Mucosa of descending colon (tissue), 3 donors: ENCODE measurements around the gene APOL4. TPM values are rescaled to one million over a fixed set of nuclear protein-coding genes. Genes with fewer than 3 reads are reported as not detected.
A peak's percentile ranks its signal among the peaks of the same experiment; 100 is the strongest.
"Not testable (repeated sequence)": the region's sequence is repeated elsewhere in the genome, so short reads cannot be mapped to it uniquely, and the experiment has no call there.

Experiments
- ATAC-seq: fragments of 200-7000 bp; cut with Tn5 transposase; one replicate; pipeline ENCODE4 v1.9.1; 2020; ENCODE audit warnings: mild to moderate bottlenecking, moderate library complexity
- DNase-seq, 3 donors: peaks; one replicate each; pipeline ENCODE4 v3.0.0-alpha.2; 2020
- H3K36me3 ChIP-seq: fragments of 200-600 bp; one replicate; pipeline ENCODE4 v1.8.0; 2021; ENCODE audit warnings: low read depth, mild to moderate bottlenecking
- H3K4me1 ChIP-seq: fragments of 200-600 bp; one replicate; pipeline ENCODE4 v1.8.0; 2021; ENCODE audit warnings: low read depth, mild to moderate bottlenecking
- H3K4me3 ChIP-seq: fragments of 200-600 bp; one replicate; pipeline ENCODE4 v1.8.0; 2021; ENCODE audit warnings: mild to moderate bottlenecking
- H3K9me3 ChIP-seq: fragments of 200-600 bp; one replicate; pipeline ENCODE4 v1.8.0; 2021; ENCODE audit warnings: mild to moderate bottlenecking
- intact Hi-C, 2 donors: fragments of 100-400 bp; cut with DNase I in 1 of 2; cut with micrococcal nuclease in 1 of 2; formaldehyde crosslinking; loops; one replicate each; pipeline versions ENCODE4 v1.11.0 to v1.11.1; 2022; cut with DNase I, micrococcal nuclease
- total RNA-seq, 3 donors: library from RNA; stranded (reverse); fragmentation: NEBNext Ultra II Directional in 2 of 3; extraction: Animal tissue kit (Norgen Biotek cat#: 25700) in 2 of 3; gene quantifications; one replicate each; pipeline versions ENCODE4 v1.2.1 to v1.2.4, GENCODE V29; 2021 to 2023
- TF ChIP-seq, protein P1 (sequence below): fragments of 200-600 bp; IDR thresholded peaks from one replicate; pipeline ENCODE4 v1.8.0; 2022; ENCODE audit warnings: antibody characterized with exemption, mild to moderate bottlenecking
- donor health status: DM: no; HTN: no; CAD: no; lungs with moderate emphysema.
- donor health status: DM: no; HTN: no; CAD: no.
- donor health status: DM: no; HTN: yes; CAD: no.

Gene APOL4
- total RNA-seq, 3 donors from 2014 or later, result 1.7 to 4.3 (median 2.7) TPM

DNA sequence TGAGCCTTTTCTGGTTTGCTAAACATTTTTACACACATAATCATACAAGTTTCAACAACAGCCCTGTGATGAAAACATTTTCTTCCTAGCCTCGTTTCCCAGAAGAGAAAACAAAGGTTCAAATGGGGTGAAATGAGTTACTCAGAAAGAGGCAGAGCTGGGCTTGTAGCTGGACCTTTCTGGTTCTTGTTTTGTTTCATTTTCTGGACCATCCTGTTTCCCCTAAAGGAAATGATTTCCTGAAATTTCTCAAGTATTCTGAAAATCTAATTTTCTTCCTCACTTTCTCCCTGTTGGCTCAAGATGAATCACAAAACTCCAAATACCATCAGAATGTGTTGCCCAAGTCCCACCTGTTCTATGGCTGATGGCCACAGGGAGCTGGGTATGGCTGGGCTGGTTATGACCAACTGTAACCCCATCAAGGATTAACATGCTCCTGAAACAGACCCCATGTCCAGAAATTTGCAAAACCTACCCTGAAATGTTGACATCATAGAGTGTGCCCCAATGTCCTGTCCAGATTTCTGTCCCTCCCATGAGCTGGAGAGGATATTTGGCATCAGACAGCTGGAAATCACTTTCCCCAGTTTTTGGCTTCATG, 6.7 kb upstream of the APOL4 start:
- DNase-seq (no peak), ATAC-seq (no peak)
- Histone ChIP-seq H3K9me3 (no peaks in the 10 kb centered on the region), H3K4me3 (no peak overlapping the region), H3K4me1 (no peaks in the 10 kb centered on the region), H3K36me3 (no peaks in the 10 kb centered on the region)
- TF ChIP-seq, protein P1, sequence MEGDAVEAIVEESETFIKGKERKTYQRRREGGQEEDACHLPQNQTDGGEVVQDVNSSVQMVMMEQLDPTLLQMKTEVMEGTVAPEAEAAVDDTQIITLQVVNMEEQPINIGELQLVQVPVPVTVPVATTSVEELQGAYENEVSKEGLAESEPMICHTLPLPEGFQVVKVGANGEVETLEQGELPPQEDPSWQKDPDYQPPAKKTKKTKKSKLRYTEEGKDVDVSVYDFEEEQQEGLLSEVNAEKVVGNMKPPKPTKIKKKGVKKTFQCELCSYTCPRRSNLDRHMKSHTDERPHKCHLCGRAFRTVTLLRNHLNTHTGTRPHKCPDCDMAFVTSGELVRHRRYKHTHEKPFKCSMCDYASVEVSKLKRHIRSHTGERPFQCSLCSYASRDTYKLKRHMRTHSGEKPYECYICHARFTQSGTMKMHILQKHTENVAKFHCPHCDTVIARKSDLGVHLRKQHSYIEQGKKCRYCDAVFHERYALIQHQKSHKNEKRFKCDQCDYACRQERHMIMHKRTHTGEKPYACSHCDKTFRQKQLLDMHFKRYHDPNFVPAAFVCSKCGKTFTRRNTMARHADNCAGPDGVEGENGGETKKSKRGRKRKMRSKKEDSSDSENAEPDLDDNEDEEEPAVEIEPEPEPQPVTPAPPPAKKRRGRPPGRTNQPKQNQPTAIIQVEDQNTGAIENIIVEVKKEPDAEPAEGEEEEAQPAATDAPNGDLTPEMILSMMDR, result no peak
- intact Hi-C loops, result no loop called here

DNA sequence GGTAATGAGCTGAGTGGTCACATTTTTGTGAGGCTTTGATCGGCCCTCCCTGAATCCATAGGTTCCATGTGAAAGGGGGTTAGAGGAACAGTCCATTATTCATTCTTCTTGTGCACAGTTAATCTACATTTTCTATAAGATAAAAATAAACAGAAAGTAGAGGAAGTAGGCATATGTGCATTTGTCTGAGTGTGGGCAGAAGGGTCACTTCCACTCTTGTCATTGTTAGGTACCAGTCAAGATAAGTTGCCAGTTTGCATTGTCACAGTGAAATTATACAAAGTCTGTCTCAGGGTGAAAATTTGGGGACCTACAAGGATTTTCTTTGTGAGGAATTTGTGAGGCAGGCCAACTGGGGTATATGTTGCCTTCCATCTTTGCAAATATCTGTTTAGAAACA, 4.6 kb upstream of the APOL4 start:
- no peak for ATAC-seq
- no peak for DNase-seq
- Histone ChIP-seq H3K4me1 (peaks cover 5% of the 10 kb centered on the region), H3K9me3 (no peaks in the 10 kb centered on the region), H3K4me3 (no peak overlapping the region), H3K36me3 (no peaks in the 10 kb centered on the region)
- TF ChIP-seq, protein P1, result no peak
- intact Hi-C loops, result no loop called here

DNA sequence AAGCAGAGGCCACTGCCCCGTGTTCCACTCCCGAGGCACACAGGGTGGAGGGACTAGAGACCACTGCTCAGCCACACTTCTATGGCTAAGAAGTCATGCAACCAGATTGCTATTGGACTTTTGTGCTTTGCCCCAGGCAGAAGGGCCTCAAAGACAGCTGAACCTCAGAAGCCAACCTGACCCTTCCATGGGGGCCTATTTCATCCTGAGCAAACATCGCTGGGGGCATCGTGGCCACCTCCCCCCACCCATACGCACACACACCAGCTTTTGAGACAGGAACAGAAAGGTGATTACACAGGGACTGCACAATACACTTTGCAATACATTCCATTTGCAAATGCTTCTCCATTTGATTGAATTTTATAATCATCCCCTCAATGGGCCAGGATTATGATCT, 4.0 kb upstream of the APOL4 start:
- H3K9me3 ChIP-seq, H3K36me3 ChIP-seq, intact Hi-C loops, ATAC-seq, DNase-seq, H3K4me3 ChIP-seq, H3K4me1 ChIP-seq: not testable (repeated sequence)

DNA sequence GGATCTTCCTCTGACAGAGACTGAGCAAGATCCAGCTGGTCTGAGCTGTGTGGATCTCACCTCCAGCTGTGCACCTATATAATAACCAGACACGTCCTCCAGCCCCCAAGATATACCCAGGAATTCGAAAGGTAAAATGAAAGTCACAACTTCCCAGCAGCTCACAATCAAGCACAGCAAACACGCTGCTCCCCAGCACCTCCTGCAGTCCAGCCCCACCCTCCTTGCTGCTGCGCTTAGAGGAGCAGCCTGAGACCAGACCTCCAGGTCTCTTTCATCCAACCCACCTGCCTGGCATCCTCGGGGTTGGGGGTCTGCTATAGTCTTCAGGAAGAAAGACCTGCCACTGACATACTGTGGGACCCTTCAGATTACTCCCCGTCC, 3.0 kb upstream of the APOL4 start:
- TF ChIP-seq, protein P1, result no peak
- intact Hi-C loops, result no loop called here
- Histone ChIP-seq H3K9me3 (no peaks in the 10 kb centered on the region), H3K4me3 (no peak overlapping the region), H3K36me3 (no peaks in the 10 kb centered on the region), H3K4me1 (peaks cover 5% of the 10 kb centered on the region)
- DNase-seq, result peak in 1 of 3 donors; percentile 49
- ATAC-seq, result peak; percentile 75

DNA sequence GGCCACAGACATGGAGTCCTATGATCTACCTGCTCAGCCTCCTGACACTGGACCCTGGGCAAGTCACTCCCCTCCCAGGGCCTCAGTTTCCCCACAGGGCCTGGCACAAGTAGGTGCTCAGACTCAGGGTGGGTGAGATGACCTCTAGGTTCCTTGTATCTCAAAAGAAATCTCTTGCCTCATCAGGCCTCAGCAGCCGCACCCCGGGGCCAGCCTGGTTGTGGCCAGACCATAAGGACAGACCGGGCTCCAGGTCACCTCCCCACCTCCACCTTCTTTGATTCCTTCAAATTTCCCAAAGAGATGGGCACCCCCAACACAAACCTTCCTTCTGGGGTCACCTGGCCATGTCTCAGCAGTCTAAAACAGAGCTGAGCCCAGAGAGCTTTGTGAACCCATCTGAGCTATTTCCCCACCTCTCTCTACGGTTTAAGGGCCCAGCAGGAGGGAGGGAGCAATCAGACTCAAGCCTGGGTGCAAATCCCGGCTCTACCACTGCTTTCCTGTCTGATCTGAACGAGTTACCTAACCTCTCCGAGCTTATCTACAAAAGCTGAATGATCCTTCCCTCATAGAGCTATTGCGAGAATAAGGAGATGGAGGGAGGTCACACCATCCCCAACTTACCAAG, 2.5 kb upstream of the APOL4 start:
- ATAC-seq, result peak; percentile 12
- TF ChIP-seq, protein P1, result no peak
- peak in 1 of 3 donors; percentile 44 for DNase-seq
- Histone ChIP-seq H3K4me1 (peaks cover 5% of the 10 kb centered on the region), H3K9me3 (no peaks in the 10 kb centered on the region), H3K36me3 (no peaks in the 10 kb centered on the region), H3K4me3 (no peak overlapping the region)
- intact Hi-C loops, result no loop called here

DNA sequence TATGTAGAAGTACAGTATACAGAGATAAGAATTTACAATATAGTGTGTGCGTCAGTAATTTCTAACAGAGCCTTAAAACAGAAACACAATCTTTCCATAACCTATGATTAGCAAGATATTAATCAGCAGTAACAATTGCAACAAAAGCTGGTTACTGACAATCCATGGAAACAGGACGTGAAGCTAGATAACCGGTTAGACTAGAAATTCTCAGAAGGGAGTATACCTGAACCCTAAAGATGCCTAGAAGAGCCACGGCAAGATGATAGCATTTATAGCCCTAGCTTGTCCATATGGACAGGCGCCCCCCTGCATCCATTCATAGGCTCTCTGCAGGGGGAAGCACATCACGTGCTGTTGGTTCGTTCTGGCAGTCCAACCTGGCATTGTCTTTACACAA, 1.8 kb upstream of the APOL4 start:
- intact Hi-C loops, H3K4me3 ChIP-seq, H3K4me1 ChIP-seq, DNase-seq, H3K36me3 ChIP-seq, ATAC-seq, H3K9me3 ChIP-seq: not testable (repeated sequence)

DNA sequence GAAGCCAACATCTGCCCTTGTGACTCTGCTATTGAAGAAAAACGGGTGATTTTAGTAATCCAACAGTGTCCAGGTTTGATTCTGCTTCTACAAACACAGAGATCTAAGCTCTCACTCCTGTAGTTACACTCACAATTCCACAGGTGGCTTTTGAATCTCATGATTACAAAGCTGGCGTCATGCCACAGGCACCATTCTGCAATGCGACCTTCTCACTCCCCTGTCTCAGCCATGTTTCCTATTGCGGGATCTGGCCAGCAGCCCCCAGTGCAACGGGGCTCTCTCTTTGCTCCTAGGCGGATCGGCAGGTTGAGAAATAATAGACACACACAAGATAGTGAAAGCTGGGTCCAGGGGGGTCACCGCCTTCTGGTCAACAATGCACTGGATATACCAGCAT, 1.3 kb upstream of the APOL4 start:
- intact Hi-C loops, H3K4me3 ChIP-seq, H3K9me3 ChIP-seq, H3K4me1 ChIP-seq, H3K36me3 ChIP-seq: not testable (repeated sequence)
- peak; percentile 35 for ATAC-seq
- DNase-seq, result peak in 1 of 3 donors; percentile 46

DNA sequence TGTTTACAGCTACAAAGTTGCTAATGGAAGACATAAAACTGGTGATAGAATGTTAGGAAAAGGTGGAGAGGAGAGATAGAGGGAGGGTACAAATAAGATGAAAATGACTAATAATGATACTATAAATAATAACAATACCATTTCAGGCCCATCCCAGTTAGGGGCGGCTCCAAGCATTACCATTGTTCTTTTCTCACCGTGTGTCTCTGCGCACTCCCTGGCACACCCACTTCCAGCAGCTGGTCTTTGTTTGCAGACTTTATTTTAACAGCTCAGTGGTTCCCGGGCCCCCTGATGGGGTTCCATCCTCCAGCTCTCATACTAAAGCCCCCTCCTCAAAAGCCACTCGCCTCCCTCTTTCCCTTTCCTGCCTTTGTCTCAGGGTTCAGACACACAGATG, 584 bp downstream of the APOL4 start:
- H3K36me3 ChIP-seq, H3K9me3 ChIP-seq, intact Hi-C loops, H3K4me3 ChIP-seq, H3K4me1 ChIP-seq, DNase-seq: not testable (repeated sequence)
- peak; percentile 55 for ATAC-seq
